ENCODE measurements around the gene SLC39A11. TPM values are rescaled to one million over a fixed set of nuclear protein-coding genes. Genes with fewer than 3 reads are reported as not detected.

SLC39A11 gene
- total and polyA plus RNA-seq, 12 donors, result 7.0 to 91.4 (median 22.7) TPM

GRCh38 chr17:72599891-72600290 is 492.6 kb downstream of the SLC39A11 start:
- TF ChIP-seq, protein P1, sequence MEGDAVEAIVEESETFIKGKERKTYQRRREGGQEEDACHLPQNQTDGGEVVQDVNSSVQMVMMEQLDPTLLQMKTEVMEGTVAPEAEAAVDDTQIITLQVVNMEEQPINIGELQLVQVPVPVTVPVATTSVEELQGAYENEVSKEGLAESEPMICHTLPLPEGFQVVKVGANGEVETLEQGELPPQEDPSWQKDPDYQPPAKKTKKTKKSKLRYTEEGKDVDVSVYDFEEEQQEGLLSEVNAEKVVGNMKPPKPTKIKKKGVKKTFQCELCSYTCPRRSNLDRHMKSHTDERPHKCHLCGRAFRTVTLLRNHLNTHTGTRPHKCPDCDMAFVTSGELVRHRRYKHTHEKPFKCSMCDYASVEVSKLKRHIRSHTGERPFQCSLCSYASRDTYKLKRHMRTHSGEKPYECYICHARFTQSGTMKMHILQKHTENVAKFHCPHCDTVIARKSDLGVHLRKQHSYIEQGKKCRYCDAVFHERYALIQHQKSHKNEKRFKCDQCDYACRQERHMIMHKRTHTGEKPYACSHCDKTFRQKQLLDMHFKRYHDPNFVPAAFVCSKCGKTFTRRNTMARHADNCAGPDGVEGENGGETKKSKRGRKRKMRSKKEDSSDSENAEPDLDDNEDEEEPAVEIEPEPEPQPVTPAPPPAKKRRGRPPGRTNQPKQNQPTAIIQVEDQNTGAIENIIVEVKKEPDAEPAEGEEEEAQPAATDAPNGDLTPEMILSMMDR (IDR thresholded peaks at IDR 0.05), result no peak
- no peak for TF ChIP-seq POLR2A (IDR thresholded peaks at IDR 0.05)
- no peaks in the 10 kb centered on the region for H3K9me3 ChIP-seq (replicated peaks in 1 of 3)
- H3K4me3 ChIP-seq, result no peak overlapping the region
- no peak for DNase-seq
- intact Hi-C loops (cut with DNase I), result no loop called here
- H3K36me3 ChIP-seq (replicated peaks in 1 of 2), result no peaks in the 10 kb centered on the region
- no peak overlapping the region for H3K27ac ChIP-seq
- H3K4me1 ChIP-seq (replicated peaks in 1 of 2), result no peaks in the 10 kb centered on the region
- 56 to 67% (median 64%) methylated on average over 4 of the region's 4 CpGs for WGBS, 4 donors
- H3K27me3 ChIP-seq, result peaks cover 17% of the 10 kb centered on the region

DNA sequence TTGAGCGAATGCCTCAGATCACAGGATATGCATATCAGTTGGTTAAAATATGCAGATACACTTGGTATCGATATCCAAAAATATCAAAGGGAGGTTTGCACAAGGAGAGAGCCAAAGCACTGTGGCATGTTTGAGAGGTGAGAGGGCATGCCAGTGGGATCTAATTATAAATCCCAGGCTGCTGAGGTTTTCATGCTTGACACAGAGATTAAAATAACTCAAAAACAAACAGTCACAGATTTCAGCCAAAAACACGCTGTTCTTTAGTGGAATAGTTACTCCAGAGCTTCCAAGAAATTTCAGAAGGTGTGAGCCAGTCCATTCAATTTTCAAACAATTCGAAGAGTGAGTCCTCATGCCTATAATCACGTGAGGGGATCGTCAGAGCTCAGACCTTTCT is 493.8 kb downstream of the SLC39A11 start:
- 51 to 63% (median 54%) methylated on average over 6 of the region's 6 CpGs for WGBS, 4 donors
- no peaks in the 10 kb centered on the region for H3K36me3 ChIP-seq (replicated peaks in 1 of 2)
- no peaks in the 10 kb centered on the region for H3K4me1 ChIP-seq (replicated peaks in 1 of 2)
- TF ChIP-seq, protein P1 (IDR thresholded peaks at IDR 0.05), result no peak
- TF ChIP-seq POLR2A (IDR thresholded peaks at IDR 0.05), result no peak
- H3K4me3 ChIP-seq, result no peak overlapping the region
- H3K27ac ChIP-seq, result no peak overlapping the region
- DNase-seq, result no peak
- peaks cover 26% of the 10 kb centered on the region for H3K27me3 ChIP-seq
- H3K9me3 ChIP-seq (replicated peaks in 1 of 3), result no peaks in the 10 kb centered on the region
- intact Hi-C loops (cut with DNase I), result no loop called here

DNA sequence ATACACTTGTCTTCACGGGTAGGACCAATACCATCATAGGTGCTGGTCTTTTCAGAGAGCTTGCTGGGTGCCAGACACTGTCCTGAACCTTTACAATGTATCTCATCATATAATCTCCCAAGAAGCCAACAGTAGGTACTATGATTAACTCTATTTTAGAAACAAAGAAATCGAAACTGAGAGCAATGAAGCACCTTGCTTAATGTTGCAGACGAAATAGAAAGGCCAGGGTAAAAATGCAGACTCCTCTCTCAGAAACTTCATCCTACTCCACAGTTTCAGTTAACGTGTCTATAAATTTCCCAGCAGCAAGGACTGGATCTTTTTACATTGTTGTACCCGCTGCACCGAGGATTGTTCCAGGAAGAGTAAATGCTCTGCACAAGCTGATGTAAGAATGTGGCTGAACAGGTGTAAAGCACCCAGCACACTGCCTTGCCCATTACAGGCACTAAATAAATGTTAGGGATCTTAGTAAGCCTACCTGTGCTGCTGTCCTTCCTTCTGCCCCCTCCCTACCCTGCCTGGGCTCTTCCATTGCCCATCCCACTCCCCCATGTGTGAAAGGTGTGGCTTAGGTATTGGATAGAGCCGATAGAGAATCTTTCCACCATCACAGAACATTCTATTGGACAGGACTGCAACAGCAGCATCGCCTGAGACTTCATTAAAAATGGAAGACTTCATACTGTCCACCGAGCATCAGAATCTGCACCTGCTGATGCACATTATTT is 495.0 kb downstream of the SLC39A11 start:
- Histone ChIP-seq H3K4me3 (no peak overlapping the region), H3K4me1 (replicated peaks in 1 of 2) (no peaks in the 10 kb centered on the region), H3K36me3 (replicated peaks in 1 of 2) (no peaks in the 10 kb centered on the region), H3K27ac (no peak overlapping the region), H3K9me3 (replicated peaks in 1 of 3) (no peaks in the 10 kb centered on the region), H3K27me3 (peaks cover 38% of the 10 kb centered on the region)
- DNase-seq, result no peak
- WGBS, 4 donors, result 65 to 73% (median 71%) methylated on average over 9 of the region's 9 CpGs
- TF ChIP-seq POLR2A (IDR thresholded peaks at IDR 0.05), result no peak
- TF ChIP-seq, protein P1 (IDR thresholded peaks at IDR 0.05), result no peak
- intact Hi-C loops (cut with DNase I), result no loop called here

Small RNA genes lying within 50 kb of the gene (small RNA-seq; reads per million reads assigned to genes)
- 0 reads per million in 2 donors for gene RF00422

Other genes with a start within 250 kb of the SLC39A11 start
- 10 to 100 TPM in 3 of 9 donors, 1 to 10 TPM in 5, under 1 TPM in 1; 0.11 to 13.3 (median 5.1) TPM for gene SSTR2, start 72.3 kb upstream of the SLC39A11 start, total RNA-seq
- gene SSTR2, start 72.3 kb upstream of the SLC39A11 start, polyA plus RNA-seq, result 1 to 10 TPM; 2.0 to 5.0 (median 2.7) TPM
- 10 to 100 TPM; 23.6 to 63.2 (median 51.7) TPM for gene COG1, start 100.4 kb upstream of the SLC39A11 start, total RNA-seq
- 10 to 100 TPM; 51.2 to 58.6 (median 54.1) TPM for gene COG1, start 100.4 kb upstream of the SLC39A11 start, polyA plus RNA-seq
- gene CPSF4L, start 169.2 kb upstream of the SLC39A11 start, total RNA-seq, result not detected
- gene CPSF4L, start 169.2 kb upstream of the SLC39A11 start, polyA plus RNA-seq, result not detected
- gene CDC42EP4, start 219.3 kb upstream of the SLC39A11 start, total RNA-seq, result 100 to 1,000 TPM in 6 of 9 donors, 10 to 100 TPM in 3; 37.0 to 172 (median 112) TPM
- 10 to 100 TPM; 24.4 to 43.0 (median 37.6) TPM for gene CDC42EP4, start 219.3 kb upstream of the SLC39A11 start, polyA plus RNA-seq